Measurements from ENCODE around the gene LYRM1.
A peak's percentile ranks its signal among the peaks of the same experiment; 100 is the strongest.
"Not testable (repeated sequence)": the region's sequence is repeated elsewhere in the genome, so short reads cannot be mapped to it uniquely, and the experiment has no call there.

The LYRM1 gene

DNA sequence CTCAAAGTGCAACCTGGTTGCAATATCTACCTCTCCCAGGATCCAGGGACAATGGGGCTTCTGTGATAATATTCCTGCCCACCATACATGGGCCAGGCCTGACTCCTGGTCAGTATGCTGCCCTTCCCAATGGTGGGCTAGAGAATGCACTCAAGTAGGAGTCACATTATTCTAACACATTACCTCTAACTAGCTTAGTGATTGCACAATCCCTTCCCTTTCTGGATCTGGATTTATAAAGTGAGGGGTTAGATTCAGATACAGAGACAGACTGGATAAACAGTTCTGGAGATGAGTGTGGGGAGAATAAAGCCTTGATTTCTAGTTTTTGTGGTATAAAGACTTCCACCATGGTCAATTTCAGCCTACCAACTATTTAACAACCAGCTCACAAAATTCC, 33.0 kb downstream of the LYRM1 start:
- DNase-seq (ENCODE audit: low spot score), result no peak

DNA sequence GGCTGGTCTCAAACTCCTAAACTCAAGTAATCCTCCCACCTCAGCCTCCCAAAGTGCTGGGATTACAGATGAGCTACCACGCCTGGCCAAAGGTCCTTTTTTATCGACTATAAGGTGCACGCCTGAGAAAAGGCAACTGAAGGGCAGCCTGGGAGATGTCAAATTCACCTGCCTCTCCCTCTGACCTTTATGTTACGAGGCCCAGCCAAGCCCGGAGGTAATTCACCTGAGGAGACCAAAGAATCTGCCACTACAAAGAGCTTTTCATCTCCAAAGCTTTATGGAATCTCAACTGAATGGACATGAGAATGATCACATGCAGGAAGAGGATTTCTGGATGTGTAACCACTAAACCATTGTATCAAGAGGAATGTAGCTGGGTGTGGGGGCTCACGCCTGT, 37.2 kb downstream of the LYRM1 start:
- no peak for DNase-seq (ENCODE audit: low spot score)

DNA sequence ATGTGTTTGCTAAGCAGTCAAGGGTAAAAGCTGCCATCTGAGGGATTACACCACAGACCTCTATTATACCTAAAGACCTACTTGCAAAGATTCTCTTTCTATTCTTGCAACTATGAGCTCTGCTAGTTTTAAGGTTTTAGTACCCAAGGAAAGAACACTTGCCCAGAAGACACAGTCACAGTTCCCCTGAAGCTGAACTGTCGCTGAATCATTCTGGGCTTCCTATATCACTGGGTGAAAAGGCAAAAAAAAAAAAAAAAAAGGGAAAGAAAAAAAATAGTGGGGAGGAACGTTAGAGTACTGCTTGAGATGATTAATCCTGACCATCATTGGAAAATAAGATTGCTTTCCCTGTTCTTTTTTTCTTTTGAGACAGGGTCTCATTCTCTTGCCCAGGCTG, 37.9 kb downstream of the LYRM1 start:
- DNase-seq (ENCODE audit: low spot score), result peak; percentile 14

DNA sequence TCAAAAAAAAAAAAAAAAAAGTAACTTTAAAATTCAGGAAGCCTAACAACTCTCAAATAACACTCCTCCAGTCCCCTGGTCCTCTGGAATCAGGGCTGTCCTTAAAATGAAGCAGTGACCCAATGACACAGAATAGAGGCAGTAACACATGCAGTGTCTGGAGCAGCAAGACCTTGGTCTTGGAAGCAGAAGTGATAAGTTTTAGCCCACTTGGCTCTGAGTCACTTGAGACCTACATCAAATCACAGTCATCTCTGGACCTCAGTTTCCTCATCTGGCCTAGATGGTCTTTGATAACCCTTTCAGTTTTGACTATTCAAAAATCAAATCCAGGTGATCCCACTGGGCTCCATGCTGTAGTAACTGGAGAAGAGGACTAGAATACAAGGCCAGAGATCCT, 39.0 kb downstream of the LYRM1 start:
- DNase-seq (ENCODE audit: low spot score), result no peak

DNA sequence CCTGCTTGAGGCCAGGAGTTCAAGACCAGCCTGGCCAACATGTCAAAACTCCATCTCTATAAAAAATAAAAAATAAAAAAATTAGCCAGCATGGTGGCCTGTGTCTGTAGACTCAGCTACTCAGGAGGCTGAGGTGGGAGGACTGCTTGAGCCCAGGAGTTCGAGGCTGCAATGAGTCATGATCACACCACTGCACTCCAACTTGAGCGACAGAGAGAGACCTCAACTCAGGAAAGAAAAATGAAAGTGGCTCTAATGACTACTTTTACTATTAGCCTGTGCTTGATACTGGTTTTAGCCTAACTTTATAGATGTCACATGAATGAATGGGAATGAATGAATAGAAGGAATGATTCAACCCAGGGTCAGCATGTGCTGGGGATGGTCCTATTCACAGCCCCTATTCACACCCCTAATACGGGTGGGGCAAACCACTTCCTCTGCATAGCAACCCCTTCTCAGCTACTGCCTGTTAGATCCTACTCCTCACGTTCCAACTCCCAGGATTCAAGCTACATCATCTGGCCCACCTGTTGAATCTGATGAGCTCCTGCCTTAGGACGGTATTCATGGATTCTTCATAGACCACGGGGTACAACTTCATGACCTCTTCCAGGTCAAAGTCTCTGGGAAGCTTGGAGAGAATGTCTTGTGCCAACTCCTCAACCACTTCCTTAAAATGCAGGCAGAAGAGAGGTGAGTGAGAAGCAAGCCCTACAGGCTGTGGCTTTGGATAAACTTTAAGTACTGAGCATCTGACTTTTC, 40.5 kb downstream of the LYRM1 start:
- no peak for DNase-seq (ENCODE audit: low spot score)

DNA sequence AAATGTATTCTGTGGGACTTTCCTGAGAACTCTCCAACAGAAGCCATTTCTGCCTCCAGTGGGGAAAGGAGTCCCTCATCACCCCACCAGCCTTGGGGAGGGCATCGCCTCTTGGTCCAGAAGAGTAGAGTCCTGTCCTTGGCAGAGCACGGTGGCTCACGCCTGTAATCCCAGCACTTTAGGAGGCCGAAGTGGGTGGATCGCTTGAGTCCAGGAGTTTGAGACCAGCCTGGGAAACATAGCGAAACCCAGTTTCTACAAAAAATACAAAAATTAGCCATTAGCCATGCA, 41.0 kb downstream of the LYRM1 start:
- no peak for DNase-seq (ENCODE audit: low spot score)

DNA sequence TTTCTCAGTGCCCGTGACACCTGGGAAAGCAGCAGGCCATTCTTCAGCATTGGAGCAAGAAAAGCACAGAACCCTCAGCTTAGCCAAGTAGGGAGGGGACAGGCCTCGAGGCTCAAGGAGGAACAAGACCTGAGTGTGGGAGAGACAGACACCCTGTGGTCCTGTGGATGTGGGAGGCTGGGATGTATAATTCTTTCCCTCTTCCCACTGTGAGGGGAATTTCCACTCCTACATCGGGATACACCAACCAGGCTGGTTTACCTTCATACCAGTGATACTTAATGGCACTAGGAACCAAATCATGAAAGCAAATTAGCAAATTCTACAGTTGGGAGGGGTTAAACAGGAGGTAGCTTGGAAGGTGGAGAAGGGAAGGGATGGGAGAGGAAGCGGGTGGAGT, 41.7 kb downstream of the LYRM1 start:
- no peak for DNase-seq (ENCODE audit: low spot score)

DNA sequence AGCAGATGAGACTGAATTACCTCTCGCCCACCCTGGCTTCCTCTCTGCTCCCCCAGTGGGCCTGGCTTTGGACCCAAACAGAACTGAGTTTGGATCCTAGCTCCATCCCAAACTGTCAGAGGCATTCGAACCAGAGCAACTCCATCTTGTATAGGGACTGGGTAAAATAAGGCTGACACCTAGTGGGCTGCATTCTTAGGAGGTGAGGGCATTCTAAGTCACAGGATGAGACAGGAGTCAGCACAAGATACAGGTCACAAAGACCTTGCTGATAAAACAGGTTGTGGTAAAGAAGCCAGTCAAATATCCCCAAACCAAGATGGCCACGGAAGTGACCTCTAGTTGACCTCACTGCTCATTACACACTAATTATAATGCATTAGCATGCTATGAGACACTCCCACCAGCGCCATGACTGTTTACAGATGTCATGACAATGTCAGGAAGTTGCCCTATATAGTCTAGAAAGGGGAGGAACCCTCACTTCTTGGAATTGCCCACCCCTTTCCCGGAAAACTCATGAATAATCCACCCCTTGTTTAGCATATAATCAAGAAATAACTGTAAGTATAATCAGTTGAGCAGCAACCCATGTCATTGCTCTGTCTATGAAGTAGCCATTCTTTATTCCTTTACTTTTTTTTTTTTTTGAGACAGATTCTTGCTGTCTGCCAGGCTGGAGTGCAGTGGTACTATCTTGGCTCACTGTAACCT, 44.4 kb downstream of the LYRM1 start:
- peak; percentile 40 for DNase-seq (ENCODE audit: low spot score)

DNA sequence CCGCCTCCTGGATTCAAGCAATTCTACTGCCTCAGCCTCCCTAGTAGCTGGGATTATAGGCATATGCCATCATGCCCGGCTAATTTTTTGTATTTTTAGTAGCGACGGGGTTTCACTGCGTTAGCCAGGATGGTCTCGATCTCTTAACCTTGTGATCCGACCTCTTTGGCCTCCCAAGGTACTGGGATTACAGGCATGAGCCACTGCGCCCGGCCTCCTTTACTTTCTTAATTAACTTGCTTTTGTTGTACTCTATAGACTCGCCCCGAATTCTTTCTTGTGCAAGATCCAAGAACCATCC, 45.0 kb downstream of the LYRM1 start:
- DNase-seq (ENCODE audit: low spot score), result not testable (repeated sequence)

DNA sequence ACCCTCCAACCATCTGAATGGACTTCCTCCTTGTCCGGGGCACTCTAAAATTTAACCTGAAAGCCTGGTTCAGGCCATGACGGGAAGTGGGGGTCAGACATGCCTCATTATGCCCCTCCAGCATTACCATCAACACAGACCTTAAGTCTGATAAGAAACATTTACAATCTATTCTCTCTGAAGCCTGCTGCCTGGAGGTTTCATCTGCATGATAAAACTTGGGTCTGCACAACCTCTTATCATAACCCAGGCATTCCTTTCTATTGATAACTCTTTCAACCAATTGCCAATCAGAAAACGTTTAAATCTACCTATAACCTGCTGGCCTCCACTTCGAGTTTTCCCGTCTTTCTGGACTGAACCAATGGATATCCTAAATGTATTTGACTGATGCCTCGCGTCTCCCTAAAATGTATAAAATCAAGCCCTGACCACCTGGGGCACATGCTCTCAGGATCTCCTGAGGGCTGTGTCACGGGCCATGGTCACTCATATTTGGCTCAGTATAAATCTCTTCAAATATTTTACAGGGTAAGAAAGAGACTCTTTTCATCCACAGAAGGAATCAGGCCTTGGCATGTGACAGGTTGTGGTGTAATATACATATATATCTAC, 45.6 kb downstream of the LYRM1 start:
- DNase-seq (ENCODE audit: low spot score), result no peak

DNA sequence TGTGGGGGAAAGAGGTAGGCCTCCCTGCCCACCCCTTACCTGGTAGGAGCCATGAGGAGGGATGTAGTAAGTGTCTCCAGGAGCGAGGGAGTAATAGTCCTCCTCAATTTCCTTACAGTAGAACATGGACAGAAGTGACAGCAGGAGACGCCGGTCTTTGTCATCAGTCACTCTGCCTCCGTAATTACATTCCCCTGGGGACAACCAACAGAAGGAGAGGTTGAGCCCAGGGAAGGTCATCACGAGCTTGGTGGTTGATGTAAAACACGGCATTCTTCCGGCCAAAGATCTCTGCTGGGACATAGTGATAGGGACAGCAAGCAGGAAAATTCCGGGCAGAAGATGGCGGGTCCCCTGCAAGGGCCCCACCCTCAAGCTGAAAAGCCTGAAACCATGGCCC, 47.9 kb downstream of the LYRM1 start:
- DNase-seq (ENCODE audit: low spot score), result no peak

DNA sequence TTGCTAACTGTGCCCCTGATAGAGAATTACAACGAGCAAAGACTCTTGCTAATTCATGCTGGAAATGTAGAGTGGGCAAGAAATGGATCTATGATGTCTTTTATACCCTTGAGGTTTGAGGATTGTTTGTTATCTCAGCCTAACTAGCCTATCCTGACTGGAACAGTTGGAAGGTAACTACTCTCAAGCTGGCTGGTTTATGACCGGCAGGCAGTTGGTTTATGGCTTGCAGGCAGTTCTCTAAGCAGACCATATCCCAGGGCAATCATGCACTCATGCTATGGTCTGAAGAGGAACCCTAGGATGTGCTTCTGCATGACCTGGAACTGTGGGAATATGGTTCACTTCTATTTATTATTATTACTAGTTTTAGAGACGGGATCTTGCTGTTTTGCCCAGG, 49.1 kb downstream of the LYRM1 start:
- DNase-seq (ENCODE audit: low spot score), result no peak

DNA sequence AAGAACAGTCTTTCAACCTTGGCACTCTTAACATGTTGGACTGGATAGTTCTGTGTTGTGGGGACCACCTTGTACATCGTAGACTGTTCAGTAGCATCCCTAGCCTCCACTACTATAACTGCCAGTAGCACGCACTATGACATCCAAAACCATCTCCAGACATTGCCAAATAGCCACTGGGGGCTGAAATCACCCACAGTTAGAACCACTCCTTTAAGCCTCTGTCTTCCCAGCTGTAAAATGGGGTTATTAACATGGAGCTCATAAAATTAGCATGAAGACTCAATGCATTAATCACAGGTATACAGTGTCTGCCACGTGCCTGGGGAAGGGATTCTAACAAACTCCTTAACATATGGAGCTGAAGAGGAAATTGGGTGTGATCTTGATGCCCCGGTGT, 49.7 kb downstream of the LYRM1 start:
- no peak for DNase-seq (ENCODE audit: low spot score)

DNA sequence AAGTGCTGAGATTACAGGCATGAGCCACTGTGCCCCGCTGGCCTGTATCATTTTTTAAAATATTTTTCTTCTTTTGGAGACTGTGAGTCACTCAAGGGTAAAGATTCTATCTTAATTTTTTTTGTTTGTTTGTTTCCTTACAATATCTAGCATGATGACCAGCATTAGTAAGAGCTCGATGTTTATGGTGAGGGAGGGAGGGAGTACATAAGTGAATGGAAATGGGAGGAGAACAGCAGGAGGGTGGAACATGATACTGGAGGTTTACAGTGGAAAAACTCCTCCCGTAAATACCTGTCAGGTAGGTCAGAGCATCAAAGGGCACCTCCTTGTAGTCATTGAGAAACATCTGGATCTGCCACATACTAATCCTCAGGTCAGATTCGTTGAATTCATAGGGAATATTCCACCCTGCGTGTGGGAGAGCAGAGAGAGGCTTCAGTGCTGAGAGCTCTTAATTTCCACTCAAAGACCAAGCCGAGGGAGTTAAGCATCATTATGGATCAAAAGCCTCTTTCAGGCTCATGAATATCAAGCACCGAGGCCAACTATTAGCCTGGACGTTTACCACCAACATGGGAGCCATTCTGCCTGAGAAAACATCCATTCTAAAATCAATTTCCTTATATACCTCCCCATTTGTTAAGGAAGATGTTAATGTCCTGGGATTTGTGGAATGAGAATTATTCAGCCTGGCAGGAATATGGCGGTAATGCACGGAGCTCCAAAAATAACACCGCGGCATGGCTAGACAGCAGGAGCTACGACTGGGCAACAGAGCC, 51.8 kb downstream of the LYRM1 start:
- no peak for DNase-seq (ENCODE audit: low spot score)

DNA sequence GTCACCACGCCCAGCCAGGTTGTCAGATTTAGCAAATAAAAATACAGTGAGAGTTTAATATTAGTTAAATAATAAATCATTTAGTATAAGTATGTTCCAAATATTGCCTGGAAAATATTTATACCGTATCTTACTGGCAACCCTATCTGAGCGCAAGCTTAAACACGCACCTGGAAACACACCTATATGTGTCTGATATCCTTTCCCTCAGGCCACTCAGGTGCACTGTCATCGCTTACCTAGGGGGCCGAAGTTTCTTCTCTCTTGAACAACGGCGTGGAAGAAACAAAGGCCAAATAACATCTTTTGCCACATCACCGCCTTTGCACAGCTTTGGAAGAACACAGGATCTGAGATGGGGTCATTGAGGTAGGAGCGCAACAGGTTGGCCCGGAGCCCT, 54.0 kb downstream of the LYRM1 start:
- DNase-seq (ENCODE audit: low spot score), result no peak

DNA sequence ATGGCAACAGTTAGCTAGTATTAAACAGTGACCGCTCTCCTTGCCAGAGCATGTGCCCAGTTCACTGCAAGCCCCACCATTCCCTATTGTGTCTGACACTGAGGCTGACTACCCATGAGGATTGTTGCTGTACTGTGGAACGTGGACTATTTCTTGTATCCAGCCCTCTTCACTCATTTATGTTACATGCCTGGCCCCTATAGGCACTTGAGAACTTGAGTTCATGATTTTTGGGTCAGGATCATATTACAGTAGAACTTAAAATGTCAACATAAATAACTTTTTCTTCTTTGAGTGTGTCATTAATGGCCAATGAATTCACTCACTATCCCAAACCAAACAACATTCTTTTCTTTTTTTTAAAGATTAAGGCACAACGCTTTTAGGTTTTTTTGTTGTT, 55.7 kb downstream of the LYRM1 start:
- no peak for DNase-seq (ENCODE audit: low spot score)

DNA sequence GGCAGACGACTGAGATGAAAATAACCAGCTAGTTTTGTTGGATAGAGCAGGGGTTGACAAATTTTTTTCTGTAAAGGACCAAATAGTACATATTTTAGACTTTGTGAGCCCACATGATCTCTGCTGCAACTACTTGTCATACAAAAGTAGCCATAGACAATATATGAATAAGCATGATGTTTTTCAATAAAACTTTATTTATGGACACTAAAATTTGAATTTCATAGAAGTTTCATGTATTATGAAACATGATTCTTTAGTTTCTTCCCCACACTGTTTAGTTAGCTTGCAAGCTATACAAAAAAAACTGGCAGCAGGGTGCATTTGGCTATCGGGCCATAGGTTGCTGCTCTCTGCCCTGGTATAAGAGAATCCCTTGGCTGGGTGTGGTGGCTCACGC, 56.6 kb downstream of the LYRM1 start:
- no peak for DNase-seq (ENCODE audit: low spot score)

DNA sequence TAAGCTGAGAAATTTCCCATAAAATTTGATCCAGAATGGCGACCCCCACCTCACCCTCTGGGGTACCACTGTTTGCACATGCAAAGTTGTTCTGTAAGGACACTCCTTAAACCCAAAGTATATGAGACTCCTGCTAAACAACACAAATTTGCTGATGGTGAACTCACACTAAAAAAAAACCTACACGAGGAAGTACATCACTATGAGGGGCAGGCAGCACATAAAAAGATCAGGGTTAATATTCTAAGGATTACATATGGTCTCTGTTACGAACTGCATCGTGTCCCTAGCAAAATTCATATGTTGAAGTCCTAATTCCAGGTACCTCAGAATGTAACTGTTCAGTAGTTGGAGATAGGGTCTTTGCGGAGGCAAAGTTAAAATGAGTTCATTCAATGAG, 60.3 kb downstream of the LYRM1 start:
- no peak for DNase-seq (ENCODE audit: low spot score)

DNA sequence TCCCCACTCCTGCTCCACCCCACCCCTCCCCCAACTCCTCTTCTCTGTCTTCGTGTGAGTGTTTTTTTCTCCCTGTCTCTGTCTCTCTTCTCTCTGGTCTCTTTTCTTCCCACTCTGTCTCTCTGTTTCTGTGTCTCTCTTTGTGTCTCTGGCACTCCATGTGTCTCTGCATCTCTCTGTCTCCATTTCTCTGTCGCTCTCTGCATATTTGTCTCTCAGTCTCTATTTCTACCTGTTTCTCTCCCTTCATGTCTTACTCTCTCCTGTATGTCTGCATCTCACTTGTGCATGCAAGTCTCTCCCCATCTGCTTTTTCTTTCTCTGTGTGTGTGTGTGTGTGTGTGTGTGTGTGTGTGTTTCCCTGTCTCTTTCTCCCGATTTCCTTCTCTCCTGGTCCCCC, 68.2 kb downstream of the LYRM1 start:
- DNase-seq (ENCODE audit: low spot score), result no peak

DNA sequence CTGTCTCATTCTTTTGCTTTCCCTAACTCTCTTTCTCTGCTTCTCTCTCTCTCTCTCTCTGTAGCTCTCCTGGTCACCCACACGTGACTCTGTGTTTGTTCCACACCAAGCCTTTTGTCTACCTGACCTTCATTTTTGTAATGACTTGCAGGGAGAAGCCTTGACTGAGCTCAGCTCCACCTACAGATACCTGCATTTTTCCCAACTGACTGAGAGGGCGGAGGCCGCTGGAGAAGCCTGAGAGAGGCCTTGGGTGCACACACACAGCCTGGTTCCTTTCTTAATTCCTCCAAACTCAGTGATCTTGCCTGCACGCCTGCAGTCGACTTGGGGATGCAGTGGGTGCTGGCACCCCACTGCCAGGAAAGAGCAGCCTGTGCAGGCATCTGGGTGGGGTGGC, 68.8 kb downstream of the LYRM1 start:
- DNase-seq (ENCODE audit: low spot score), result no peak

DNA sequence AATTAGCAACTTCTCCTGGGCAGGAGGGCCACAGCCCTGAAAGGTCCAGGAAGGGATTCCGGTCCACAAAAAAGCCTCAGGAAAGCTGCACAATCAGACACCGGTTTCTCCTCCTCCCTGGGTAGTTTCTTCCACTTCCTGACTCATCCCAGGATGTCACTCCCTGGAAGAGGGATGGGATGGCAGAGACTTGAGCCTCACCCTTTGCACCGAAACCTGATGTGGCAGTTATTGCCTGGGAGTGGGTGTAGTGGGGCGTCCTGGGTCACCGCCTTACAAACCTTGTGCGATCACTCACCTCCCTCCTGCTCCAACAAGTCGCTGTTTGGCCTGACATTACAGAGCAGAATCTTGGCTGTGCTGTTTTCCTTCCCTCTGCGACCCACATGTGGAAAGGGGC, 70.8 kb downstream of the LYRM1 start:
- DNase-seq (ENCODE audit: low spot score), result peak; percentile 25

DNA sequence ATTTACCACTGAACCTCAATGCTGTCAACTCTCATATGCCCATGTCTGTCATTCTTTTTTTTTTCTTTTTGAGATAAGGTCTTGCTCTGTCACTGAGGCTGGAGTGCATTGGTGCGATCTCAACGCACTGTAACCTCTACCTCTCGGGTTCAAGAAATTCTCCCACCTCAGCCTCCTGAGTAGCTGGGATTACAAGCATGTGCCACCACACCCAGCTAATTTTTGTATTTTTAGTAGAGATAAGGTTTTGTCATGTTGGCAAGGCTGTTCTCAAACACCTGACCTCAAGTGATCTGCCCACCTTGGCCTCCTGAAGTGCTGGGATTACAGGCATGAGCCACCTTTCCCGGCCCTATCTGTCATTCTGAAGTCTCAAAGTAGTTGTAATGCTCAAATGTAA, 72.6 kb downstream of the LYRM1 start:
- DNase-seq (ENCODE audit: low spot score), result not testable (repeated sequence)

Measured in kidney tubule cell (primary cell).